ENCODE results near the gene CALML5.

- TF ChIP-seq, protein P1, sequence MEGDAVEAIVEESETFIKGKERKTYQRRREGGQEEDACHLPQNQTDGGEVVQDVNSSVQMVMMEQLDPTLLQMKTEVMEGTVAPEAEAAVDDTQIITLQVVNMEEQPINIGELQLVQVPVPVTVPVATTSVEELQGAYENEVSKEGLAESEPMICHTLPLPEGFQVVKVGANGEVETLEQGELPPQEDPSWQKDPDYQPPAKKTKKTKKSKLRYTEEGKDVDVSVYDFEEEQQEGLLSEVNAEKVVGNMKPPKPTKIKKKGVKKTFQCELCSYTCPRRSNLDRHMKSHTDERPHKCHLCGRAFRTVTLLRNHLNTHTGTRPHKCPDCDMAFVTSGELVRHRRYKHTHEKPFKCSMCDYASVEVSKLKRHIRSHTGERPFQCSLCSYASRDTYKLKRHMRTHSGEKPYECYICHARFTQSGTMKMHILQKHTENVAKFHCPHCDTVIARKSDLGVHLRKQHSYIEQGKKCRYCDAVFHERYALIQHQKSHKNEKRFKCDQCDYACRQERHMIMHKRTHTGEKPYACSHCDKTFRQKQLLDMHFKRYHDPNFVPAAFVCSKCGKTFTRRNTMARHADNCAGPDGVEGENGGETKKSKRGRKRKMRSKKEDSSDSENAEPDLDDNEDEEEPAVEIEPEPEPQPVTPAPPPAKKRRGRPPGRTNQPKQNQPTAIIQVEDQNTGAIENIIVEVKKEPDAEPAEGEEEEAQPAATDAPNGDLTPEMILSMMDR (IDR thresholded peaks at IDR 0.05), result no peak
- TF ChIP-seq EP300 (IDR thresholded peaks at IDR 0.05; ENCODE audit: borderline replicate concordance in 1 of 2, low read depth in 1 of 2, low read length in 1 of 2) (no peak), RFX5 (IDR thresholded peaks at IDR 0.05; ENCODE audit: low read length) (no peak)
These were observed 31.6 kb upstream of the CALML5 start for GRCh38 chr10:5530846-5531557.

Data from SK-N-SH (cell line).